ENCODE results near the gene ATP10D. TPM values are rescaled to one million over a fixed set of nuclear protein-coding genes. Genes with fewer than 3 reads are reported as not detected.

The ATP10D gene
- total RNA-seq, 1 donor from 2014 or later: 21.8 TPM

DNA sequence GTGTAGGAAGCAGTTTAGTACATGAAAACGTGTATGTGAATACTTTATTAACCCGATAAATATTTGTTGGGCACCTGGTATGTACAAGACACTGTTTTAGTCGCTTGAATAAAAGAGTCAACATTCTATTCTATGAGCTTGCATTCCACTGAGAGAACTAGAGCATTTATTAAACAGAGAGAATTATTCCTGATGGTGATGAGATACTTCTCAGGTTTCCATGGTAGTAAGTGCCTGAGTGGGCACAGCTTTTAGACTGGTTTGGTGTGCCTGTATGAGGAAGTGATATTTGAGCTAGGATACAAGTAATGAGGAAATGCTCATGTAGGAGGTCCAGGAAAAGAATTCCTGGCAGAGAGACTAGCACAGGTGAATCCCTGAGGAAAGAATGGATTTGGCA lies 94.2 kb downstream of the ATP10D start:
- no peak for DNase-seq (ENCODE audit: low read depth in 2 of 2)

DNA sequence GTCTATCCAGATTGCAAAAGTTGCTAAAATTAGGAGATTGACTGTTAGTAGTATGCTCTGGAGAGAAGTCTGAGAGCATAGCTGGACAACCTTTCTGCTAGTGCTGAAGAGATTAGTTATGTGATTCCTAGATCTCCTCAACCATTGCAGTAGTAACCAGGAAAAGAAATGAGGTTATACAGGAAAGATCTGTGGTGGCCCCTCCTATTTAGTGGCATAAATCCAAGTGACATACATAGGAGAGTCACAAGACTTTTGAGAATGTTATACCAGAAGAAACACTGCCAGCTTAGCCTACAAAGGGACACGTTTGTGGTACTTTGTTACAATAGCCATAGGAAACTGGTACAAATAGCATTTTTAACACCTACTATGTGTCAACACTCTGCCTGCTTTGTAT lies 105.2 kb downstream of the ATP10D start:
- no peak for DNase-seq (ENCODE audit: low read depth in 2 of 2)

DNA sequence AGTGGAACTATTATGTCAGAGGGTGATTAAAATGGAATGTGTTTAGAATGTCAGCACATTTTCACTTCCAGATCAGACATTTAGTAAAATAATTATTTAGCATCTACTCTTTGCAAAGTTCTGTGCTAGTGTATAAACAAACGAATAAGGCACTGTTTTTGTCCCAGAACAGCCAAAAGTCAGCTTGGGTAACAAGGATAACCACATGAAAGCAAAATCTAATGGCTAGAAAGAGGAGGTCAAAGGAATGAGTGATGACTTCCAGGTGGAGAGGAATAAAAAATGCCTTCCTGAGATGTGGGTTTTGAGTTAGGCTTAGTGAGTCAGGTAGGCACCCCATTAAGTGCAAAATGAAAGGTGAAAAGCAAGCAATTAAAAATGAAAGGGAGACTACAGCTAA lies 112.6 kb downstream of the ATP10D start:
- DNase-seq (ENCODE audit: low read depth in 2 of 2): no peak

DNA sequence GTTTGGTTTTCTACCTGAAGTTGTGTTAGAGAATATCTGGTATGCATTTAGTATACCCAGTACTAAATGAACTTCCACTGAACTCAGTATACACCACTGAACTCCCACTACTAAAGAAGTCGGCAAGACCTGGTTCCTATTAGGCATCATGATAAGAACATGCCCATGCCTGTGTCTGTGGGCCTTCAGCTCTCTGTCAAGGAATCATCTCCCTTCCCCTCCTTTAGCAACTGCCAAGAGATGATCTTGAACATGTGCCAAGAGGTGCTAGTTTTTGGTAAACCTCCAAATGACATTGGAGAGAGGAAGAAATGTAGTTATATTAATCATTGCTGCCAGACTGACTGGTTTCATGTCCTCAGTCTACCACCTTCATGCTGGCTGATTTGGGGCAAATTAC lies 113.2 kb downstream of the ATP10D start:
- DNase-seq (ENCODE audit: low read depth in 2 of 2): no peak

DNA sequence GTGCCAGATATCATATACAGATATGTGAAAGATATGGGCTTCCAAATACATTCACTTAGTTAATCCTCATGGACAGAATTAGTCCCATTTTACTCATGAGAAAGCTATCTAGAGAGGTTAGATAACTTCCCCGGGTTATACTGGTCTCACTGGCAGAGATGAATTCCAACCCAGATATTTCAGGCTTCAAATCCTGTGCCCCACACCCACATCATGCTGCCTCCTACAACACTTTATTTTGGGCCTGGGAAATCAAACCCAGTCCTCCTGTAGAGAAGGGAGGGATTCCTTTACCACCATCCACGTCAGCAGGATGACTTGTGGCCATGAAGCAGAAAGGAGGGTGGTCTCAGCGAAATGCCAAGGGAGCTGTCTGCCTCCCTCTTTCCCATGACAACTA lies 113.8 kb downstream of the ATP10D start:
- DNase-seq (ENCODE audit: low read depth in 2 of 2): no peak

DNA sequence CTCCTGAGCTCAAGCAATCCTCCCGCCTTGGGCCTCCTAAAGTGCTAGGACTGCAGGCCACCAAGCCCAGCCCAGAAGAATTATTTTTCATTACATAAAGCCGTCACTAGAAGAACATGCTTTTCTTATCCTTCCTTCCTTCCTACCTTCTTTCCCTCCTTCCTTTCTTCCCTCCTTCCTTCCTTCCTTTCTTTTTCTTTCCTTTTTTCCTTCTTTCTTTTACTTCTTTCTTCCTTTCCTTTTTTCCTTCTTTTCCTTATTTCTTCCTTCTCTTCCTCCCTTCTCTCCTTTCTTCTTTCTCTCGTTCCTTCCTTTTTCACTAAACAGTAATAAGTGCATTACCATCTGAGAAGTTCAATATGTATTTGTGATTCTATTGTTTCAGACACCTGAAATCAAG lies 121.4 kb downstream of the ATP10D start:
- no peak for DNase-seq (ENCODE audit: low read depth in 2 of 2)

DNA sequence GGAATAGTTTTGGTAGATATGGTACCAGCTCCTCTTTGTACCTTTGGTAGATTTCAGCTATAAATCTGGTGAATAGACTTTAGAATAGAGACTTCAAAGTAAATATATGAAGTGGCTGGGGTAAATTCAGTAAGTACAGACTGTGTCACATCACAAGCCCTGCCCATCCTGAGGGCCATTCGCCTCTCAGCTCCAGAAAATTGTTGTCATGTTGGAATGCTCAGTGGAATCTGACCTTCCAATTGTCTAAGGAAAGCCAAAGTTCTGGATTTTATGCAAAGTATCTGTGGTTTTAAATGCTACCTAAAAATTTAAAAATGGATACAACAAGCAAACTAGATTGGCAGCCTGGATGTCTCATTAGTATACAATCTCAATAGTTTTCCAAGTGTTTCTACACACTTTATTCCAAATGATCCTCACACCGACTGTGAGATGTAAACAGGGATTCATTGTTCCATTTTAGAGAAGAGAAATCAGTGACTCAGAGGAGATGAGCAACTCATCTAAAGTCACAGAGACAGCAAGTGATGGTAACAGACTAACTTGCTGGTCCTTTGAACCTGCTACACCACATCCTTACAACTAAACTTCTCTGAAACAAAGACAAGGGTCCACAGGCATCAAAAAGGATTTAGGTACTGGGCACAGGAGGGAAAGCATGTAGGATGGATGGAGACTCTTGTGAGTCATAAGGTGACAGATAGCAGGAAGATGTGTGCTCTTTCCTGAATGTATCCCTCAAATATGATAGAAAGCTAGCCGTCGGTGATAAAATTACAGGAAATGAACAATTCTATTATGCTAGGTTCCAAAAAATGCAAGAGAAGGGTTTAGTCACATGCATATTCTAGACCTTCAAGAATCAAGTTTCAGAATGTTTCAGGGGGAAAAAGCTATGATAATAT lies 127.3 kb downstream of the ATP10D start:
- peak in 1 of 2 donors; percentile 8 for DNase-seq (ENCODE audit: low read depth in 2 of 2)

DNA sequence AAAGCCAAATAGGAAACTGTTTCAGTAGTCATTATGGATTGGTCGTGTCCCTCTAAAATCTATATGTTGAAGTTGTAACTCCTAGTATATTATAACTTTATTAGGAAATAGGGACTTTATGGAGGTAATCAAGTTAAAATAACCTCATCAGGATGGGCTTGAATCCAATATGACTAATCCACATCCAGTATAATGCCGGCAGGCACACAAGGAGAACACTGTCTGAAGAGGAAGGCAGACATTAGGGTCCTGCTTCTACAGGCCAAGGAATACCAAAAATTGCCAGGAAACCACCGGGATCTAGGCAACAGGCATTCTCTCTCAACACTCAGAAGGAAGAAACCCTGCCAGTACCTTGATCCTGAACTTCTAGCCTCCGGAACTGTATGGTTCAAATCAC lies 130.3 kb downstream of the ATP10D start:
- DNase-seq (ENCODE audit: low read depth in 2 of 2): peak in 1 of 2 donors; percentile 12

DNA sequence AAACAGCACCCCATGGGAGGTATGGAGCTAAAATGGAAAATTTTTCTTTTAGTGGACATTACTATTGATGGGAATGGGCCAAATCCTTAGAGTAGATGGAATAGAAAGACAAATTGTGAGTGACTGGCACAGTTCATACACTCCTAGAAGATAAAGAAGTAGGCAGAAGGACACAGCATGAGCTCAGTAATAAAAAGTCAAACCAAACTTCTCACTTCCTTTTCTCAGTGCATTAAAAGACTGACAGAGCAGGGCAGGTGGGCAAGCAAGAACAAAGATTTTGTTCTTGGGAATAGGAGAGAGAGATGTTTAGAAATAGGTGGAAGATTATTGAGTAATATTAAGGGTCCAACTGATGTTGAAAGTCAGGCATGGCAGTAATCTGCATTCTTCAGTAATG lies 132.5 kb downstream of the ATP10D start:
- DNase-seq (ENCODE audit: low read depth in 2 of 2): no peak

DNA sequence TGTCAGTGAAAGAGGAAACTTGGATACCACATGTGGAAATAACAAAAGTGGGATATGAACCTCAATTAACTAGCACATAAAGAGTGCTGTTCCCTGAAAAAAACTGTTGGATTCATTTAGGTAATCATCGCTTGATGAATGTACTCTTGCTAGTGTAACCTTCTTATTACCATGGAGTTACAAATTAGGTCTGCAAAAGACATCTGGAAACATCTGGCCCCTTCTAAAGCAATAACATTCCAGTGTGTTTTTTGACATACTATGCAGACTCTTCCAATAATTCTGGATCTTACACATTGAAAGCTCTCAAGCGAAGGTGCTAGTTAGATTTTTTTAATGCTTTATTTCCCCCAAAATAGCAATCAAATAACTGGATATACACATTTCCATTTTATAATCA lies 134.6 kb downstream of the ATP10D start:
- DNase-seq (ENCODE audit: low read depth in 2 of 2): no peak

DNA sequence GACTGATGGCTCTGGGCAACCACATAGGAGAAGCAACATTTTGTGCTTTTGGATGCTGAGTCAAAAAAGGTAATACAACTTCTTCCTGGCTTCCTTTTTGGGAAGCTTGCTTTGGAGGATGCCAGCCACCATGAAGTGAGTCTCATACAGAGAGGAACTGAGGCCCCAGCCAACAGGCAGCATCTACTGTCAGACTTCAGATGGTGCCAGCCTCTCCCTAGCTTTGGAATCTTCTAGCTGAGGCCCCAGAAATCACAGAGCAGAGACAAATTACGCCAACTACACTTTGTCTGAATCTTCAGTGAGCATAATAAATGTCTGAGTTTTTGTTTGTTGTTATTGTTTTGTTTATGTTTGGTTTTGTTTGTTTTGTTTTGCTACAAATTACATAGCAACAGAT lies 136.1 kb downstream of the ATP10D start:
- no peak for DNase-seq (ENCODE audit: low read depth in 2 of 2)

DNA sequence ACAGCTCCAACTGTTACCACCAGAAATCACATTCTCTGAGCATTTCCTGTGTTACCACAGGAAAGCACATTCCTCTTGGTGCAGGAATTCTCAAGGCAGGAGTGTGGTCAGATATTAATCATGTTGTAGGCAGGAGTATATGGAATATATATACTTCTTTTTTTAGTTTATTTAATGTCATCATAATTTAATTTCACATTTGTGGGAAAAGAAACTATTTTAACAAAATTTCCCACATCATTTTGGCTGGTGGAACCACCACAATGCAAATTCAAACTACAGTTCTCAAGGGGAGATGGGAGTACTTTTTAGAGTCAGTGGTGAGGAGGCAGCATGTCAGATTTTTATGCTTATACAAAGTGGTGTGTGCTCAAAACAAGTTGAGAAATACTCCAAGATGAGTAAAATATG lies 139.0 kb downstream of the ATP10D start:
- peak in 1 of 2 donors; percentile 47 for DNase-seq (ENCODE audit: low read depth in 2 of 2)

DNA sequence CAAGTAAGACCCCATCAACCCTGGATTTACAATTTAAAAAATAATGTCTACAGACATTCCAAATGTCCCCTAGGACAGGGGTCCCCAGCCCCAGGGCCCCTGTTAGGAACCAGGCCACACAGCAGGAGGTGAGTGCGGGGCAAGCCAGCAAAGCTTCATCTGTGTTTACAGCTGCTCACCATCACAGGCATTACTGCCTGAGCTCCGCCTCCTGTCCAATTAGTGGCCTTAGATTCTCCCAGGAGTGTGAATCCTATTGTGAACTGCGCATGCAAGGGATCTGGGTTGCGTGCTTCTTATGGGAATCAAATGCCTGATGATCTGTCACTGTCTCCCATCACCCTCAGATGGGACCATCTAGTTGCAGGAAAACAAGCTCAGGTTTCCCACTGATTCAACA lies 146.1 kb downstream of the ATP10D start:
- no peak for DNase-seq (ENCODE audit: low read depth in 2 of 2)

DNA sequence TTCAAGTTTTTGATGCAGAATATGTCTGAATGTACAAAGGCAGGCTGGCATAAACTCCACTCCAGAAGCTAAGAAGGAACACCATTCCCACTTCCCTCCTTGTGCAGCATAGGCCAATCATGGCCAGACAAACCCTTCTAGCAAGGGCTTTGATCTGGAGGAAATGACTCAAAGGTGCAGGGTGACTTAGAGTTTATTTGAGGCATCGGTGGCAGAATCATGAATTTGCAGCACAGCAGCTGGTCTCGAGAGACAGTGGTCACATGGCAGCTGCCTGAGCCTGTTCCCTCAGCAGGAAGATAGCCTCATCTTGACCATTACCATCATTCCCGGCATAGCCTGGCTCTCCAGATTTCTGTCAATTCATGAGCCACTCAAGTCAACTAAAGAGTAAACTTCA lies 154.5 kb downstream of the ATP10D start:
- no peak for DNase-seq (ENCODE audit: low read depth in 2 of 2)

DNA sequence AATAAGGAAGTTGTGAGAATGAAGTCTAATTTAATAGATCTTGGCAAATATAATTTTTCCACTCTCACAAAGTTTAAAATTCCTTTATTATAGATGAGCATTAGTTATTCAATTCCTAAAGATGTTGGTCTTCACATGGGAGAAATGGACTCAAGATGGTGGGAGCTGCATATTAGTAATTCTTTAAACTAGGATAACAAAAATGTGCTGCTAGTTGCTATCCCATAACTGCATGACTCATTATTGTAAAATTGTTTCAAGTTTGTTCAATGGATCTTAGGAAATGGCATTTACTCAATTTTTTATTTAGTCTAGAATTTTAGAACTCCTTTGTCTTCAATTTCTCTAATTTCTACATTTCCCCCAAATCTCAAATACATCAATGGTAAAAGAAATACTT lies 155.8 kb downstream of the ATP10D start:
- DNase-seq (ENCODE audit: low read depth in 2 of 2): no peak

DNA sequence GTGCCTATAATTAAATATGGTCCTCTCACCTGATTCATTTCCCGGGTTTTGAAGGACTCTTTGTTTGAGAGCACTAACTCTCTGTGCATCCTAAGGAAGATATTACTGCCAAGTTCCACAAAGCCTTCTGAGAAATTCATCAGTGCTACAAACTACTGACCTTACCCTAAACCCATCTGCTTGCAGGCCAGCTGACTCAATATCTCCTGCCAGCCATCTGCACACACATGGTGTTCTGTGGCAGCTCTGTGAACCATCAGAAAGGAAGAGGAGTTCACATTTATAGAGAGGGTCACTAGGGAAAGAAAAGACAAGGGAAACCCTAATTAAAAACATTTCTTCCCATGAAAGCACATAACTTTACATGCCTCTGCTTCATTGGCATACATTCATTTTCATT lies 156.7 kb downstream of the ATP10D start:
- DNase-seq (ENCODE audit: low read depth in 2 of 2): no peak

DNA sequence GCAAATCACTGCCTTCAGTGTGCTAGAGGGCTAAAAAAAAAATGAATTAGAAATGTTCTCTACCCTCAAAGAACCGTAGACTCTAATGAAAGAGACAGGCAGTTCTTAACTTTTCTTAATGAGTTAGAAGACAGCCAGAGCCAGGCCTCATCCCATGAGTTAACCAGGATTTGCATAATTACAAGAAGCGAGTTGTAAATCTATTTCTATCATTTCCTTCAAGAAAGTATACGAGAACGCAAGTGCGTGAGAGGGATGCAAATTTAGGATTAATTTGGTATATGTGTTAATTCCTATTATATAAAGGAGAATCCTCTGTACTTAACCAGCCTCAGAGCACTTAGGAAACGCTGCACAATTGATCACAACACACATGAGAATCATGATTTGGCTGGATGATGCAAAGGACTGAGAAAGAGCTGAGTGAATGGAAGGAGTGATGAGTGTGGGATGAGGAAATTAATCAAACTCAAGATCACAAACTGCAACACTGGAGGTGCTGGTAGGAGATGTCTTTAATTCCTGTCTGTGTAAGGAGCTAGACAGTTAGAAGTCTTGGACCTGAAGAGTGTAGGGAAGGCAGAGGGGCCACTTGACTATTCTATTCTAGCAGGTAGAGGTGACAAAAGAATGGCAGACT lies 157.2 kb downstream of the ATP10D start:
- no peak for DNase-seq (ENCODE audit: low read depth in 2 of 2)

Other genes with a start within 250 kb of the ATP10D start
- gene COMMD8, start 21.6 kb upstream of the ATP10D start, total RNA-seq: 14.3 and 15.3 TPM in 2 replicates